GM18499 (cell line): ENCODE data around the gene TNIK.
"Not testable (repeated sequence)": the region's sequence is repeated elsewhere in the genome, so short reads cannot be mapped to it uniquely, and the experiment has no call there.

ENCODE experiments used
- ATAC-seq: cut with Tn5 transposase; IDR thresholded peaks from one replicate; pipeline ENCODE4 v1.9.1; 2021; ENCODE audit warnings: moderate number of reproducible peaks; ENCODE audit not compliant: insufficient read depth, unreplicated experiment

TNIK gene

GRCh38 chr3:171447579-171447891 lies 12.7 kb downstream of the TNIK start:
- not testable (repeated sequence) for ATAC-seq

GRCh38 chr3:171446801-171447578 lies 13.2 kb downstream of the TNIK start:
- ATAC-seq: no peak

- no peak for ATAC-seq
Observed at GRCh38 chr3:171446301-171446700, 13.9 kb downstream of the TNIK start.

- no peak for ATAC-seq
Observed at GRCh38 chr3:171445620-171446204, 14.5 kb downstream of the TNIK start.

- ATAC-seq: no peak
Observed at GRCh38 chr3:171444001-171444690, 16.1 kb downstream of the TNIK start.

- no peak for ATAC-seq
Observed at GRCh38 chr3:171443211-171443957, 16.8 kb downstream of the TNIK start.

- no peak for ATAC-seq
Observed at GRCh38 chr3:171442184-171442583, 18.0 kb downstream of the TNIK start.

- ATAC-seq: no peak
Observed at GRCh38 chr3:171441381-171441780, 18.8 kb downstream of the TNIK start.

GRCh38 chr3:171439996-171440395 lies 20.2 kb downstream of the TNIK start:
- ATAC-seq: no peak

- no peak for ATAC-seq
Observed at GRCh38 chr3:171437115-171437756, 23.0 kb downstream of the TNIK start.

- ATAC-seq: no peak
Observed at GRCh38 chr3:171436380-171436779, 23.8 kb downstream of the TNIK start.

GRCh38 chr3:171435757-171436156 lies 24.4 kb downstream of the TNIK start:
- ATAC-seq: no peak

- no peak for ATAC-seq
Observed at GRCh38 chr3:171435143-171435542, 25.1 kb downstream of the TNIK start.

GRCh38 chr3:171432548-171432947 lies 27.7 kb downstream of the TNIK start:
- ATAC-seq: no peak

GRCh38 chr3:171431550-171431949 lies 28.7 kb downstream of the TNIK start:
- ATAC-seq: no peak

- no peak for ATAC-seq
Observed at GRCh38 chr3:171430530-171430929, 29.7 kb downstream of the TNIK start.

GRCh38 chr3:171429635-171430034 lies 30.6 kb downstream of the TNIK start:
- ATAC-seq: no peak

GRCh38 chr3:171428892-171429291 lies 31.3 kb downstream of the TNIK start:
- no peak for ATAC-seq

GRCh38 chr3:171428321-171428787 lies 31.9 kb downstream of the TNIK start:
- no peak for ATAC-seq

- no peak for ATAC-seq
Observed at GRCh38 chr3:171427771-171428320, 32.4 kb downstream of the TNIK start.
